Uterus (tissue), 4 donors: ENCODE measurements around the gene ARHGEF11. TPM values are rescaled to one million over a fixed set of nuclear protein-coding genes. Genes with fewer than 3 reads are reported as not detected.

ENCODE experiments used
- DNase-seq, 2 donors: peaks; one replicate each; pipeline ENCODE4 v3.0.0-alpha.2; 2019 to 2020
- H3K27ac ChIP-seq, 2 donors: fragments of 200-600 bp; sonication (generic); 1 replicate in 1 of 2; 2 replicates in 1 of 2; pipeline ENCODE4 v1.5.1; 2016 to 2018
- H3K27me3 ChIP-seq, 2 donors: fragments of 200-600 bp; sonication (generic); one replicate each; pipeline ENCODE4 v1.5.1; 2018 to 2019; ENCODE audit warnings: control low read depth in 1 of 2
- H3K36me3 ChIP-seq, 2 donors: fragments of 200-600 bp; sonication (generic); one replicate each; pipeline ENCODE4 v1.5.1; 2019; ENCODE audit warnings: control low read depth in 1 of 2
- H3K4me1 ChIP-seq, 2 donors: fragments of 200-600 bp; sonication (generic); one replicate each; pipeline ENCODE4 v1.5.1; 2018 to 2019; ENCODE audit warnings: control low read depth in 1 of 2
- H3K4me3 ChIP-seq, 2 donors: fragments of 200-600 bp; sonication (generic); 1 replicate in 1 of 2; 2 replicates in 1 of 2; pipeline ENCODE4 v1.5.1; 2018 to 2019; ENCODE audit warnings: mild to moderate bottlenecking in 1 of 2
- H3K9me3 ChIP-seq, 2 donors: fragments of 200-600 bp; sonication (generic); one replicate each; pipeline ENCODE4 v1.5.1; 2019; ENCODE audit warnings: control low read depth in 1 of 2
- CTCF ChIP-seq, 4 experiments: fragments of 200-600 bp in 2 of 4; fragments of 450-650 bp in 2 of 4; sonication (generic) in 2 of 4; IDR thresholded peaks; one replicate each; pipeline ENCODE4 v1.5.1; 2016 to 2019; ENCODE audit warnings: antibody characterized with exemption in 4 of 4, mild to moderate bottlenecking in 2 of 4, moderate library complexity in 1 of 4
- POLR2A ChIP-seq, 2 donors: fragments of 450-650 bp; IDR thresholded peaks; one replicate each; pipeline ENCODE4 v1.6.1; 2016; ENCODE audit warnings: antibody characterized with exemption in 2 of 2, mild to moderate bottlenecking in 1 of 2, moderate library complexity in 1 of 2
- intact Hi-C: fragments of 100-400 bp; cut with DNase I; formaldehyde crosslinking; loops from one replicate; pipeline ENCODE4 v1.15.1; 2023; ENCODE audit warnings: low total_unique reads
- total RNA-seq, 4 donors: library from RNA; depleted of rRNA in 3 of 4; stranded (reverse); fragments of >200 nt in 3 of 4; gene quantifications; one replicate each; pipeline versions ENCODE4 v1.1.0 to v1.2.4, GENCODE V29; 2014 to 2023
- donor health status: DM: yes; HTN: yes; CAD: no.

ARHGEF11 gene
- total RNA-seq, 4 donors from 2014 or later: 28.2 to 65.3 (median 40.5) TPM

DNA sequence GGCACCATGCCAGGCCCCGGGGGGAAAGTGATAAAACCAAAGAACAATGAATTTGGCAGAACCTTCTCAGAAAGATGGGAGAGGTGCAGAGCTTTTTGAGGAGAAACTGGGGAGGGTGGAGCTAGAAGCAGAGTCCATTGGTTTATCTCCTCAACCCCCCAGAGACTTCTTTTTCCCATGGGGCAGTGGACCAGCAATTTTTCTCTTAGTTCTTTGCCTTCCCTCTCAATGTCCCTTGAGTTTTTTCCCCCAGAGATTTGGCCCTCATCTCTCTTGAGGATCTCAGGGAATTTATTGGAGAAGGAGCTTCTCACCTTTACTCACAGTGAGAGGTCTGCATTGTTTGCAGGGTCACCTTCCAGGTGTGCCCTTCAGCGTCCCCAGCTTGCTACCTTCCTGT, 5.3 kb upstream of the ARHGEF11 start:
- DNase-seq: no peak
- Histone ChIP-seq H3K9me3 (no peaks in the 10 kb centered on the region), H3K27me3 (no peaks in the 10 kb centered on the region), H3K4me1 (no peaks in the 10 kb centered on the region), H3K4me3 (no peak overlapping the region), H3K27ac (no peak overlapping the region), H3K36me3 (no peaks in the 10 kb centered on the region)
- no peak for TF ChIP-seq CTCF (IDR thresholded peaks at IDR 0.05)
- TF ChIP-seq POLR2A (IDR thresholded peaks at IDR 0.05): no peak
- intact Hi-C loops: no loop called here

DNA sequence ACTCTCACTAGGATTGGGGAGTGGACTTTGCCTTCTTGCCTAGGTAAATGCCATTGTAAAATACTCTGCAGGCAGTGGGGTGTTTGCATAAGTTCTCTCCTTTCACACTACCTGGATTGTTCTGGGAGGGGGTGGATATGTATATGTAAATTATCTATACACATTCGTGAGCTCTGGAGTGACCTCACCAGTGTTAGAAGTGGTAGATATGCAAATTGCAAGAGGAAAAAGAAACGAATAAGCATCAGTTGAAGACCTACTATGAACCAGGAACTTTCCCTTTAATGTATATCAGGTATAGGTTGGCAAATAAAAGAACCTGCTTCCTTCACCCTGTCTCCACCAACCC, 1.5 kb upstream of the ARHGEF11 start:
- Histone ChIP-seq H3K9me3 (no peaks in the 10 kb centered on the region), H3K4me1 (peaks cover 5% of the 10 kb centered on the region in 2 donors), H3K4me3 (no peak overlapping the region), H3K27me3 (no peaks in the 10 kb centered on the region), H3K27ac (no peak overlapping the region), H3K36me3 (no peaks in the 10 kb centered on the region)
- TF ChIP-seq POLR2A (IDR thresholded peaks at IDR 0.05): no peak
- TF ChIP-seq CTCF (IDR thresholded peaks at IDR 0.05): no peak
- intact Hi-C loops: no loop called here
- no peak for DNase-seq

- TF ChIP-seq POLR2A (IDR thresholded peaks at IDR 0.05) (no peak), CTCF (IDR thresholded peaks at IDR 0.05) (no peak)
- intact Hi-C loops: no loop called here
- Histone ChIP-seq H3K4me1 (peaks cover 5% of the 10 kb centered on the region in 2 donors), H3K27me3 (no peaks in the 10 kb centered on the region), H3K9me3 (no peaks in the 10 kb centered on the region), H3K4me3 (peak overlapping the region; percentile 2 to 71), H3K36me3 (no peaks in the 10 kb centered on the region), H3K27ac (peak overlapping the region in 1 of 2 donors; percentile 91)
- DNase-seq: no peak
These were observed 1.2 kb downstream of the ARHGEF11 start for GRCh38 chr1:157044326-157044725.

DNA sequence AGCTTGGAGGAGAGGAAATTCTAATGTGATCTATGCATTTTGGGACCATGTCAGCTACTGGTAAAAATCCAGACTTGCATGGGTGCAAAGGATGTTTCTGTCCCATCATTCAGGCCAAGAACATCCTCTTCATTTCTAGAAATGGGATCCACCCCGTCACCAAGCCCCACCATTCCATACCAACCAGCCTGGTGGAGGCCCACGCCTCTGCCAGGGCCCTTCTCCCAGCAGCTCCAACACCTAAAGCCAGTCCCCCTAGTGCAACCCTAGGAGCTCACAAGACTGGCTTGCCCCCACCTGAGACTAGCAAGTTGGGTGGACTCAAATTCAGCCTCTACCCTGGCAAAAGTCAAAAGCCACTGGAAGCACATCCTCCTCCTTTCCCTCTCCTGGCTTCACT, 1.9 kb downstream of the ARHGEF11 start:
- no peaks in the 10 kb centered on the region for H3K27me3 ChIP-seq
- peaks cover 5% of the 10 kb centered on the region in 2 donors for H3K4me1 ChIP-seq
- H3K9me3 ChIP-seq: no peaks in the 10 kb centered on the region
- no peak overlapping the region for H3K27ac ChIP-seq
- intact Hi-C loops: no loop called here
- TF ChIP-seq CTCF (IDR thresholded peaks at IDR 0.05) (no peak), POLR2A (IDR thresholded peaks at IDR 0.05) (no peak)
- no peaks in the 10 kb centered on the region for H3K36me3 ChIP-seq
- no peak for DNase-seq
- H3K4me3 ChIP-seq: peak overlapping the region; percentile 2 to 71

DNA sequence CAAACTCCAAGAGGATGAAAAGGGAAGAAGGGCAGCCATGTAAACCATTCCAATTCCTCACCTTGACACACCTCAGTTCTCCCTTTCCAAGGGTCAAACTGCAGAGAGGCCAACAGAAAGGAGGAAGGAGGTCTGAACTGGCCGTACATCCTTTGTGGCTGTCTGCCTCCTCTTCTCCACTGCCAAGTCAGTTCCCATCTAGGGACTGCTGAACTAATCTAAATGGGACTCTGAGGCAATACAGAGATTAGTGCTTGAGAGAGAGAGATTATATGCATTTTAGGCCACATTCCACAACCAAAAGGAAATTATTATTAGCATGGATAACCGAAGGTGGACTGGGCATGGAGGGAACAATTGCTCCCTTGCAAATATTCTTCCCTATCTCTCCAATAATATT, 2.7 kb downstream of the ARHGEF11 start:
- Histone ChIP-seq H3K9me3 (no peaks in the 10 kb centered on the region), H3K27ac (no peak overlapping the region), H3K4me3 (peak overlapping the region in 1 of 2 donors; percentile 71), H3K27me3 (no peaks in the 10 kb centered on the region), H3K36me3 (no peaks in the 10 kb centered on the region), H3K4me1 (peaks cover 5% of the 10 kb centered on the region in 2 donors)
- no peak for DNase-seq
- intact Hi-C loops: no loop called here
- TF ChIP-seq POLR2A (IDR thresholded peaks at IDR 0.05) (no peak), CTCF (IDR thresholded peaks at IDR 0.05) (no peak)
